Muscle layer of duodenum (tissue), 2 donors: Measurements from ENCODE around the gene RPS18.
"Not testable (repeated sequence)": the region's sequence is repeated elsewhere in the genome, so short reads cannot be mapped to it uniquely, and the experiment has no call there.

Experiments used
- H3K27ac ChIP-seq: one replicate; pipeline ENCODE4 v1.7.0; 2013; ENCODE audit warnings: mild to moderate bottlenecking, low read length
- H3K27me3 ChIP-seq: one replicate; pipeline ENCODE4 v1.7.0; 2013; ENCODE audit warnings: low read depth, mild to moderate bottlenecking, control low read depth, low read length
- H3K36me3 ChIP-seq, 2 donors: one replicate each; pipeline ENCODE4 v1.7.0; 2013; ENCODE audit warnings: low read length in 2 of 2, control low read depth in 1 of 2, mild to moderate bottlenecking in 1 of 2; ENCODE audit not compliant: insufficient read depth in 2 of 2, control insufficient read depth in 1 of 2
- H3K4me1 ChIP-seq, 2 donors: one replicate each; pipeline ENCODE4 v1.7.0; 2013; ENCODE audit warnings: low read length in 2 of 2, mild to moderate bottlenecking in 2 of 2, control low read depth in 1 of 2, moderate library complexity in 1 of 2; ENCODE audit not compliant: insufficient read depth in 2 of 2, control insufficient read depth in 1 of 2
- H3K4me3 ChIP-seq, 2 donors: one replicate each; pipeline ENCODE4 v1.7.0; 2013; ENCODE audit warnings: low read length in 2 of 2, low read depth in 1 of 2, mild to moderate bottlenecking in 1 of 2
- H3K9me3 ChIP-seq, 2 donors: one replicate each; pipeline ENCODE4 v1.7.0; 2013; ENCODE audit warnings: low read length in 2 of 2, control low read depth in 1 of 2, mild to moderate bottlenecking in 1 of 2; ENCODE audit not compliant: control insufficient read depth in 1 of 2
- donor health status: healthy.

Gene RPS18

GRCh38 chr6:33249732-33250630, 21.9 kb upstream of the RPS18 start:
- Histone ChIP-seq H3K36me3 (peaks cover 8 to 13% of the 10 kb centered on the region in 2 donors), H3K4me3 (peak overlapping the region; percentile 64 to 90), H3K27ac (peak overlapping the region; percentile 97), H3K9me3 (no peaks in the 10 kb centered on the region), H3K4me1 (peaks cover 10 to 25% of the 10 kb centered on the region in 2 donors), H3K27me3 (no peaks in the 10 kb centered on the region)

GRCh38 chr6:33250731-33251130, 21.1 kb upstream of the RPS18 start:
- peaks cover 10 to 25% of the 10 kb centered on the region in 2 donors for H3K4me1 ChIP-seq
- H3K36me3 ChIP-seq, result peaks cover 8 to 16% of the 10 kb centered on the region in 2 donors
- H3K27me3 ChIP-seq, result no peaks in the 10 kb centered on the region
- no peak overlapping the region for H3K27ac ChIP-seq
- no peaks in the 10 kb centered on the region for H3K9me3 ChIP-seq
- no peak overlapping the region for H3K4me3 ChIP-seq

GRCh38 chr6:33251395-33252012, 20.4 kb upstream of the RPS18 start:
- no peaks in the 10 kb centered on the region for H3K27me3 ChIP-seq
- H3K27ac ChIP-seq, result no peak overlapping the region
- peaks cover 8 to 16% of the 10 kb centered on the region in 2 donors for H3K36me3 ChIP-seq
- H3K4me1 ChIP-seq, result peaks cover 10 to 25% of the 10 kb centered on the region in 2 donors
- no peaks in the 10 kb centered on the region for H3K9me3 ChIP-seq
- H3K4me3 ChIP-seq, result no peak overlapping the region

- Histone ChIP-seq H3K27me3 (no peaks in the 10 kb centered on the region), H3K36me3 (peaks cover 8 to 16% of the 10 kb centered on the region in 2 donors), H3K9me3 (no peaks in the 10 kb centered on the region), H3K27ac (no peak overlapping the region), H3K4me3 (no peak overlapping the region), H3K4me1 (peaks cover 10 to 25% of the 10 kb centered on the region in 2 donors)
Measured at GRCh38 chr6:33252759-33253158, 19.1 kb upstream of the RPS18 start.

GRCh38 chr6:33254591-33254990, 17.3 kb upstream of the RPS18 start:
- Histone ChIP-seq H3K27me3 (no peaks in the 10 kb centered on the region), H3K36me3 (peaks cover 16 to 24% of the 10 kb centered on the region in 2 donors), H3K9me3 (no peaks in the 10 kb centered on the region), H3K4me1 (peaks cover 5 to 12% of the 10 kb centered on the region in 2 donors), H3K4me3 (no peak overlapping the region), H3K27ac (no peak overlapping the region)

- peaks cover 20 to 51% of the 10 kb centered on the region in 2 donors for H3K36me3 ChIP-seq
- H3K4me3 ChIP-seq, result no peak overlapping the region
- no peaks in the 10 kb centered on the region for H3K4me1 ChIP-seq
- no peak overlapping the region for H3K27ac ChIP-seq
- H3K27me3 ChIP-seq, result no peaks in the 10 kb centered on the region
- no peaks in the 10 kb centered on the region for H3K9me3 ChIP-seq
Measured at GRCh38 chr6:33259032-33259431, 12.8 kb upstream of the RPS18 start.

GRCh38 chr6:33262490-33262889, 9.4 kb upstream of the RPS18 start:
- not testable (repeated sequence) for H3K27ac ChIP-seq, H3K4me1 ChIP-seq, H3K27me3 ChIP-seq, H3K4me3 ChIP-seq, H3K9me3 ChIP-seq
- H3K36me3 ChIP-seq, result peaks cover 48 to 81% of the 10 kb centered on the region in 2 donors

- H3K36me3 ChIP-seq, result peaks cover 58 to 92% of the 10 kb centered on the region in 2 donors
- H3K27ac ChIP-seq, result no peak overlapping the region
- no peaks in the 10 kb centered on the region for H3K4me1 ChIP-seq
- H3K27me3 ChIP-seq, result no peaks in the 10 kb centered on the region
- H3K4me3 ChIP-seq, result no peak overlapping the region
- H3K9me3 ChIP-seq, result no peaks in the 10 kb centered on the region
Measured at GRCh38 chr6:33264015-33264414, 7.9 kb upstream of the RPS18 start.

GRCh38 chr6:33271117-33271467, 783 bp upstream of the RPS18 start:
- H3K9me3 ChIP-seq, result no peaks in the 10 kb centered on the region
- peaks cover 12 to 49% of the 10 kb centered on the region in 2 donors for H3K4me1 ChIP-seq
- peak overlapping the region; percentile 87 to 100 for H3K4me3 ChIP-seq
- peaks cover 51 to 54% of the 10 kb centered on the region in 2 donors for H3K36me3 ChIP-seq
- H3K27ac ChIP-seq, result peak overlapping the region; percentile 99
- H3K27me3 ChIP-seq, result no peaks in the 10 kb centered on the region

- no peaks in the 10 kb centered on the region for H3K27me3 ChIP-seq
- H3K4me3 ChIP-seq, result peak overlapping the region; percentile 87 to 100
- peaks cover 40 to 46% of the 10 kb centered on the region in 2 donors for H3K36me3 ChIP-seq
- no peaks in the 10 kb centered on the region for H3K9me3 ChIP-seq
- H3K27ac ChIP-seq, result peak overlapping the region; percentile 99
- peaks cover 16 to 62% of the 10 kb centered on the region in 2 donors for H3K4me1 ChIP-seq
Measured at GRCh38 chr6:33272275-33273128, 627 bp downstream of the RPS18 start.
